ENCODE data around the gene MAF. TPM values are rescaled to one million over a fixed set of nuclear protein-coding genes. Genes with fewer than 3 reads are reported as not detected.

MAF gene
- total and polyA plus RNA-seq, 7 donors, result 6.0 to 52.3 (median 35.2) TPM

DNA sequence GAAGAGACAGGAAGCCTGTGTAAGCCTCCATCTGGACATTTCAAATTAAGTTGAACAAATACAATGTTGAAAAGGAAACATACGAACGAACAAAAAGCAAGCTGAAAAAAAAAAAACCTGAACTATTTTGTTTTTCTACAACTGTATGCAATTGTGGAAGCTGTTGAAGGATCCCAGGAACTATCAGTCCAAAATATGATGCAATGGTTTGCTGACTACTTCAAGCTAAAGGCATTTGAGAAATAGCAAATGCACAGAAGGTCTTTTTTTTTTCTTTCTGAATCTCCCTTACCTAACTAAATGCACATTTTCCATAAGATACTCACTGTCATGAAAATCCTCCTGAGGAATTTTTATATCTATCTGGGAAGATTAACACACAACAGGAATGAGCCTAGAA lies 40.2 kb downstream of the MAF start:
- intact Hi-C loops (cut with DNase I), result no loop called here
- H3K9me3 ChIP-seq, result no peaks in the 10 kb centered on the region

DNA sequence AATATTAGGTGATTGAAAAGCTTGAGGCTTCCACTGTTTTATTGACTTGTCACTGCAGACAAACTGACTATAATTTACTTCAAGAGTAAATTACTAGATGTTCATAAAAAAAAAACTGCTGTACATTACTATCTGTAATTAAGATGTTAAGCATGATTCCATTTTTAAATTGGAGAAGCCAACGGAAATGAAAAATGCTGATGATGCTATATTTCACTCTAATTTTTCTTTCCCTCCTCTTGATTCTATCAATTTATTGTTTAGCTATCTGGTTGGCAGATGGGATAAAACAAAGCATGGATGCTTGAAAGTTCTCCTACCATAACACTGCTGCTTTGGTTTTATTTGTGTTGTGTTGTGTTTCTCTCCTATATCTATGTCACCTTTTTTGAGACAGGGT lies 41.0 kb downstream of the MAF start:
- whole genome bisulfite sequencing, 3 donors, result 40 to 90% (median 53%) methylated on average over 1 of the region's 1 CpG
- Histone ChIP-seq H3K27me3 (ENCODE audit: insufficient read depth in 3 of 3, low read length in 2 of 3) (no peaks in the 10 kb centered on the region), H3K9me3 (no peaks in the 10 kb centered on the region), H3K4me1 (peaks cover 9% of the 10 kb centered on the region), H3K36me3 (ENCODE audit: insufficient read depth in 1 of 2, low read depth in 1 of 2) (no peaks in the 10 kb centered on the region), H3K4me3 (no peak overlapping the region), H3K27ac (no peak overlapping the region)
- TF ChIP-seq, protein P1, sequence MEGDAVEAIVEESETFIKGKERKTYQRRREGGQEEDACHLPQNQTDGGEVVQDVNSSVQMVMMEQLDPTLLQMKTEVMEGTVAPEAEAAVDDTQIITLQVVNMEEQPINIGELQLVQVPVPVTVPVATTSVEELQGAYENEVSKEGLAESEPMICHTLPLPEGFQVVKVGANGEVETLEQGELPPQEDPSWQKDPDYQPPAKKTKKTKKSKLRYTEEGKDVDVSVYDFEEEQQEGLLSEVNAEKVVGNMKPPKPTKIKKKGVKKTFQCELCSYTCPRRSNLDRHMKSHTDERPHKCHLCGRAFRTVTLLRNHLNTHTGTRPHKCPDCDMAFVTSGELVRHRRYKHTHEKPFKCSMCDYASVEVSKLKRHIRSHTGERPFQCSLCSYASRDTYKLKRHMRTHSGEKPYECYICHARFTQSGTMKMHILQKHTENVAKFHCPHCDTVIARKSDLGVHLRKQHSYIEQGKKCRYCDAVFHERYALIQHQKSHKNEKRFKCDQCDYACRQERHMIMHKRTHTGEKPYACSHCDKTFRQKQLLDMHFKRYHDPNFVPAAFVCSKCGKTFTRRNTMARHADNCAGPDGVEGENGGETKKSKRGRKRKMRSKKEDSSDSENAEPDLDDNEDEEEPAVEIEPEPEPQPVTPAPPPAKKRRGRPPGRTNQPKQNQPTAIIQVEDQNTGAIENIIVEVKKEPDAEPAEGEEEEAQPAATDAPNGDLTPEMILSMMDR (IDR thresholded peaks at IDR 0.05), result no peak
- ATAC-seq, result no peak
- no peak for DNase-seq
- intact Hi-C loops (cut with DNase I), result no loop called here

More for the DNA sequence above, 40.2 kb downstream of the MAF start:
- Histone ChIP-seq H3K36me3 (ENCODE audit: insufficient read depth in 1 of 2, low read depth in 1 of 2) (no peaks in the 10 kb centered on the region), H3K4me3 (no peak overlapping the region), H3K4me1 (peaks cover 9% of the 10 kb centered on the region), H3K27ac (no peak overlapping the region), H3K27me3 (ENCODE audit: insufficient read depth in 3 of 3, low read length in 2 of 3) (no peaks in the 10 kb centered on the region)
- ATAC-seq (no peak), DNase-seq (no peak)
- TF ChIP-seq, protein P1 (IDR thresholded peaks at IDR 0.05), result no peak
- 61 to 80% (median 72%) methylated on average over 2 of the region's 2 CpGs for WGBS, 3 donors

- H3K4me1 ChIP-seq, result peaks cover 9% of the 10 kb centered on the region
- H3K27ac ChIP-seq, result no peak overlapping the region
- 55 to 84% (median 61%) methylated on average over 3 of the region's 3 CpGs for WGBS, 3 donors
- no peaks in the 10 kb centered on the region for H3K27me3 ChIP-seq (ENCODE audit: insufficient read depth in 3 of 3, low read length in 2 of 3)
- H3K9me3 ChIP-seq, result no peaks in the 10 kb centered on the region
- H3K4me3 ChIP-seq, result no peak overlapping the region
- H3K36me3 ChIP-seq (ENCODE audit: insufficient read depth in 1 of 2, low read depth in 1 of 2), result no peaks in the 10 kb centered on the region
- intact Hi-C loops (cut with DNase I), result no loop called here
- TF ChIP-seq, protein P1 (IDR thresholded peaks at IDR 0.05), result no peak
- no peak for DNase-seq
- ATAC-seq, result no peak
Measured at GRCh38 chr16:79557421-79557820, 43.1 kb downstream of the MAF start.

DNA sequence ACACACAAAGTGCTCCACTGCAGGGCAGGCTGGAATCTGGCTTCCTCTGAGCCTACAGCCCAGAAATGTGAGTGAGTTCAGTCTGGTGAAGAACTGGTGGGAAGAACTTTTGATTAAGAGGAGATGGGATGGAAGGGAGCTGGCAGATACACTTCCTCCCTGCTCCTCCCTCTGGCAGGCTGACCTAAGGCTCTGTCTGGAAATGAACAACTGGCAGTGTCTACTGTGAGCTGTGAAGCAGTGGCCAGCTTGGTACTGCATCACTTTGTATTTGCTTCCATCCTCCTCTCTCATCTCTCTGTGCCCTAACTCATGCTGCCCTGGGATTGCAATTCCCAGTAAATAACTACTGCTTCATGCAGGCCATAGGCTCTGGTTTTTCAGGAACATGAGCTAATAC lies 45.6 kb downstream of the MAF start:
- Histone ChIP-seq H3K4me1 (peaks cover 3% of the 10 kb centered on the region), H3K27me3 (ENCODE audit: insufficient read depth in 3 of 3, low read length in 2 of 3) (no peaks in the 10 kb centered on the region), H3K27ac (no peak overlapping the region), H3K36me3 (ENCODE audit: insufficient read depth in 1 of 2, low read depth in 1 of 2) (no peaks in the 10 kb centered on the region), H3K4me3 (no peak overlapping the region), H3K9me3 (no peaks in the 10 kb centered on the region)
- intact Hi-C loops (cut with DNase I), result no loop called here
- DNase-seq, result no peak
- TF ChIP-seq, protein P1 (IDR thresholded peaks at IDR 0.05), result no peak
- no peak for ATAC-seq

- 97 to 98% (median 98%) methylated on average over 2 of the region's 2 CpGs for WGBS, 3 donors
Measured at GRCh38 chr16:79550373-79550772, 50.2 kb downstream of the MAF start.

More at GRCh38 chr16:79550373-79550772, 50.2 kb downstream of the MAF start:
- no peak for ATAC-seq
- H3K36me3 ChIP-seq (ENCODE audit: insufficient read depth in 1 of 2, low read depth in 1 of 2), result no peaks in the 10 kb centered on the region
- TF ChIP-seq, protein P1 (IDR thresholded peaks at IDR 0.05), result no peak
- peaks cover 3% of the 10 kb centered on the region for H3K4me1 ChIP-seq
- H3K27ac ChIP-seq, result no peak overlapping the region
- H3K9me3 ChIP-seq, result no peaks in the 10 kb centered on the region
- DNase-seq, result no peak
- no peaks in the 10 kb centered on the region for H3K27me3 ChIP-seq (ENCODE audit: insufficient read depth in 3 of 3, low read length in 2 of 3)
- H3K4me3 ChIP-seq, result no peak overlapping the region
- intact Hi-C loops (cut with DNase I), result no loop called here

Measured in psoas muscle (tissue), 8 donors.